HCT116 (cell line): Measurements from ENCODE around the gene MTARC2. TPM values are rescaled to one million over a fixed set of nuclear protein-coding genes. Genes with fewer than 3 reads are reported as not detected.

Source experiments
- ATAC-seq: fragments of 200-7000 bp; cut with Tn5 transposase; 2 replicates; pipeline ENCODE4 v1.9.1; 2020; ENCODE audit warnings: mild to moderate bottlenecking, moderate library complexity
- BruUV-seq: library from RNA; stranded (reverse); fragments of 400-500 nt; replicated peaks from 2 replicates; lab custom pipeline; 2021; lab: Mats Ljungman, UMichigan
- CTCF ChIA-PET: fragments of 300-600 bp; sonication (Branson Sonifier 250); formaldehyde crosslinking; loops from one replicate; lab custom pipeline; 2021; ENCODE audit warnings: antibody characterized with exemption; lab: Charles Lee
- POLR2A ChIA-PET: fragments of 300-600, 350-600 bp; sonication (Branson Sonifier 250); formaldehyde crosslinking; loops from one replicate; lab custom pipeline; 2021; ENCODE audit warnings: antibody characterized with exemption; lab: Charles Lee
- RAD21 ChIA-PET, 2 experiments: fragments of 300-600 bp; sonication (Branson Sonifier 250); formaldehyde crosslinking; loops; one replicate each; lab custom pipeline; 2023; ENCODE audit warnings: low total read pairs in 2 of 2; ENCODE audit not compliant: uncharacterized antibody in 2 of 2, unreplicated experiment in 2 of 2, low non-redundant PET in 1 of 2; lab: Charles Lee
- DNase-seq: peaks from one replicate; pipeline ENCODE4 v3.0.0-alpha.2; 2010; ENCODE audit warnings: low read depth, low spot score
- H2AFZ ChIP-seq: fragments of 200-600 bp; shearing (Covaris generic), sonication (generic); 2 replicates; pipeline ENCODE4 v1.6.1; 2017; ENCODE audit warnings: low read depth, mixed run types, mixed read lengths, antibody characterized with exemption, low read length; ENCODE audit not compliant: poor library complexity, severe bottlenecking
- H3K27ac ChIP-seq: 2 replicates; pipeline ENCODE4 v1.5.1; 2012; ENCODE audit warnings: low read depth, low read length
- H3K27me3 ChIP-seq: fragments of 200-600 bp; sonication (generic); 2 replicates; pipeline ENCODE4 v1.6.1; 2016; ENCODE audit warnings: mixed run types, low read length, mixed read lengths; ENCODE audit not compliant: insufficient read depth
- H3K36me3 ChIP-seq, 2 experiments: fragments of 200-500 bp in 1 of 2; fragments of 200-600 bp in 1 of 2; sonication (Bioruptor generic) in 1 of 2; sonication (generic) in 1 of 2; 2 replicates each; pipeline versions ENCODE4 v1.5.1 to v1.6.1; 2014 to 2016; ENCODE audit warnings: low read length in 2 of 2, inconsistent platforms in 1 of 2, mixed read lengths in 1 of 2, mixed run types in 1 of 2; ENCODE audit not compliant: insufficient read depth in 2 of 2, control insufficient read depth in 1 of 2
- H3K4me1 ChIP-seq, 2 experiments: fragments of 200-600 bp in 1 of 2; sonication (generic) in 1 of 2; 2 replicates each; pipeline versions ENCODE4 v1.5.1 to v1.6.1; 2012 to 2017; ENCODE audit warnings: low read length in 2 of 2, inconsistent platforms in 1 of 2, mild to moderate bottlenecking in 1 of 2, mixed read lengths in 1 of 2, mixed run types in 1 of 2, moderate library complexity in 1 of 2; ENCODE audit not compliant: insufficient read depth in 2 of 2, control insufficient read depth in 1 of 2
- H3K4me2 ChIP-seq: fragments of 200-600 bp; sonication (generic); 2 replicates; pipeline ENCODE4 v1.6.1; 2017; ENCODE audit warnings: mixed run types, low read length, mixed read lengths
- H3K4me3 ChIP-seq, 2 experiments: fragments of 200-600 bp in 1 of 2; sonication (generic) in 1 of 2; replicated peaks in 1 of 2; 2 replicates each; pipeline ENCODE4 v1.5.1; 2011 to 2016; ENCODE audit warnings: low read length in 2 of 2, control low read depth in 1 of 2, low read depth in 1 of 2, mild to moderate bottlenecking in 1 of 2, mixed read lengths in 1 of 2, mixed run types in 1 of 2
- H3K79me2 ChIP-seq: fragments of 200-600 bp; sonication (generic); 2 replicates; pipeline ENCODE4 v1.6.1; 2017; ENCODE audit warnings: mild to moderate bottlenecking, mixed run types, low read length, moderate library complexity, mixed read lengths; ENCODE audit not compliant: insufficient read depth
- H3K9ac ChIP-seq: fragments of 200-600 bp; sonication (generic); 2 replicates; pipeline ENCODE4 v1.6.1; 2016; ENCODE audit warnings: low read length, mixed read lengths
- H3K9me2 ChIP-seq: fragments of 200-600 bp; sonication (generic), shearing (Covaris generic); 2 replicates; pipeline ENCODE4 v1.6.1; 2017; ENCODE audit warnings: mixed run types, mild to moderate bottlenecking, moderate library complexity; ENCODE audit not compliant: insufficient read depth
- H3K9me3 ChIP-seq, 2 experiments: fragments of 200-500 bp in 1 of 2; fragments of 200-600 bp in 1 of 2; sonication (Bioruptor generic) in 1 of 2; sonication (generic) in 1 of 2; 2 replicates each; pipeline ENCODE4 v1.6.1; 2014 to 2017; ENCODE audit warnings: low read length in 2 of 2, mixed read lengths in 2 of 2, inconsistent platforms in 1 of 2, low read depth in 1 of 2, mild to moderate bottlenecking in 1 of 2, mixed run types in 1 of 2, moderate library complexity in 1 of 2; ENCODE audit not compliant: control insufficient read depth in 1 of 2, insufficient read depth in 1 of 2
- H4K20me1 ChIP-seq: fragments of 200-600 bp; sonication (generic), shearing (Covaris generic); 2 replicates; pipeline ENCODE4 v1.6.1; 2017; ENCODE audit warnings: mixed run types, mild to moderate bottlenecking, moderate library complexity; ENCODE audit not compliant: insufficient read depth
- CBX3 ChIP-seq: IDR thresholded peaks from 2 replicates; pipeline ENCODE4 v1.6.1; 2012; ENCODE audit warnings: low read depth
- CEBPB ChIP-seq: IDR thresholded peaks from 2 replicates; pipeline ENCODE4 v1.6.1; 2012; ENCODE audit warnings: low read depth
- CTCF ChIP-seq, 3 experiments: fragments of 200-600 bp in 1 of 3; sonication (generic) in 1 of 3; IDR thresholded peaks in 2 of 3; conservative IDR thresholded peaks in 1 of 3; 2 replicates each; pipeline ENCODE4 v1.5.1; 2012 to 2017; ENCODE audit warnings: low read depth in 2 of 3, low read length in 2 of 3, antibody characterized with exemption in 1 of 3, borderline replicate concordance in 1 of 3, control low read depth in 1 of 3, mild to moderate bottlenecking in 1 of 3, mixed read lengths in 1 of 3, mixed run types in 1 of 3, moderate library complexity in 1 of 3; ENCODE audit not compliant: insufficient read depth in 1 of 3
- EGR1 ChIP-seq: IDR thresholded peaks from 2 replicates; pipeline ENCODE4 v1.6.1; 2012; ENCODE audit warnings: low read depth
- ELF1 ChIP-seq: IDR thresholded peaks from 2 replicates; pipeline ENCODE4 v1.6.1; 2012; ENCODE audit warnings: low read depth, borderline replicate concordance
- FOSL1 ChIP-seq: IDR thresholded peaks from 2 replicates; pipeline ENCODE4 v1.6.1; 2012; ENCODE audit warnings: low read depth
- POLR2AphosphoS5 ChIP-seq: IDR thresholded peaks from 2 replicates; pipeline ENCODE4 v1.6.1; 2011; ENCODE audit warnings: mild to moderate bottlenecking, low read depth, low read length, moderate library complexity
- REST ChIP-seq: IDR thresholded peaks from 2 replicates; pipeline ENCODE4 v1.6.1; 2012; ENCODE audit warnings: low read depth
- SP1 ChIP-seq: IDR thresholded peaks from 2 replicates; pipeline ENCODE4 v1.6.1; 2012; ENCODE audit warnings: low read depth
- SRF ChIP-seq: IDR thresholded peaks from 2 replicates; pipeline ENCODE4 v1.6.1; 2012; ENCODE audit warnings: low read depth
- TCF7L2 ChIP-seq: IDR thresholded peaks from 2 replicates; pipeline ENCODE4 v1.7.0; 2011; ENCODE audit warnings: borderline replicate concordance, inconsistent platforms; ENCODE audit not compliant: insufficient read depth, insufficient read length; ENCODE audit errors: extremely low read depth
- YY1 ChIP-seq: IDR thresholded peaks from 2 replicates; pipeline ENCODE4 v1.6.1; 2011; ENCODE audit warnings: low read length, low read depth, moderate library complexity, mild to moderate bottlenecking; ENCODE audit not compliant: insufficient replicate concordance; ENCODE audit errors: extremely low read depth
- ZBTB33 ChIP-seq: IDR thresholded peaks from 2 replicates; pipeline ENCODE4 v1.6.1; 2011; ENCODE audit warnings: mild to moderate bottlenecking, low read length, moderate library complexity; ENCODE audit not compliant: insufficient replicate concordance; ENCODE audit errors: extremely low read depth
- ZFX ChIP-seq: fragments of 450-650 bp; IDR thresholded peaks from 2 replicates; pipeline ENCODE4 v1.6.1; 2017
- ZNF274 ChIP-seq: fragments of 200-500 bp; sonication (Bioruptor generic); IDR thresholded peaks from 2 replicates; pipeline ENCODE4 v1.6.1; 2014; ENCODE audit warnings: mild to moderate bottlenecking, low read depth, low read length, inconsistent platforms
- intact Hi-C: fragments of 100-400 bp; cut with micrococcal nuclease; formaldehyde crosslinking; loops from 2 replicates; pipeline ENCODE4 v1.10.0; 2022
- total RNA-seq: library from RNA; stranded (reverse); gene quantifications from one replicate; pipeline ENCODE4 v1.2.1, GENCODE V29; 2021; ENCODE audit not compliant: unreplicated experiment

The MTARC2 gene
- total RNA-seq, 1 experiment from 2014 or later = 16.6 TPM

- no peaks in the 10 kb centered on the region; a peak in 1 of 4 replicates for H3K4me1 ChIP-seq
- DNase-seq = no peak
- no peaks in the 10 kb centered on the region for H3K9me2 ChIP-seq
- H3K27ac ChIP-seq = no peak overlapping the region
- H3K4me2 ChIP-seq = no peak overlapping the region
- ChIA-PET POLR2A (no interaction called here), RAD21 (interaction anchor here in 1 of 2 experiments (1.1 kb wide), 1 partner anchor 394 kb away, joined by 3 read pairs; no protein-coding TSS in a partner anchor), CTCF (interaction anchor here (1.0 to 1.4 kb wide), 5 partner anchors 394 to 626 kb away, joined by 3 to 5 read pairs (median 5); no protein-coding TSS in a partner anchor)
- BruUV-seq = no TSS peak
- 0 out of 4 replicates have a peak, but pooled peaks cover 0 to 4% of the 10 kb centered on the region in 2 experiments for H3K36me3 ChIP-seq
- H3K9me3 ChIP-seq = no peaks in the 10 kb centered on the region
- H3K79me2 ChIP-seq = no peaks in the 10 kb centered on the region
- H3K4me3 ChIP-seq = no peak overlapping the region
- H3K27me3 ChIP-seq = no peaks in the 10 kb centered on the region
- H3K9ac ChIP-seq = no peak overlapping the region
- H4K20me1 ChIP-seq = no peaks in the 10 kb centered on the region
- intact Hi-C loops = loop anchor here (2.0 to 5.0 kb wide), 3 partner anchors 393 to 1645 kb away; no protein-coding TSS in a partner anchor
- TF ChIP-seq ZBTB33 (no peak), REST (no peak), EGR1 (no peak), POLR2AphosphoS5 (no peak), TCF7L2 (no peak), ELF1 (no peak), FOSL1 (no peak), CTCF (IDR thresholded peaks at IDR 0.05 in 2 of 3, conservative IDR thresholded peaks at IDR 0.05 in 1 of 3; ENCODE audit: borderline replicate concordance in 1 of 3, insufficient read depth in 1 of 3, low read depth in 2 of 3, low read length in 2 of 3) (no peak), SRF (no peak), CEBPB (no peak), SP1 (no peak), ZFX (no peak), CBX3 (no peak), ZNF274 (no peak), YY1 (no peak)
- no peak overlapping the region for H2AFZ ChIP-seq
- ATAC-seq = no peak
Measured at GRCh38 chr1:220809704-220810103, 61.6 kb downstream of the MTARC2 start.
